Panc1 (cell line): ENCODE data around the gene ITGB2. TPM values are rescaled to one million over a fixed set of nuclear protein-coding genes. Genes with fewer than 3 reads are reported as not detected.

Experiments used
- ATAC-seq: fragments of 200-7000 bp; cut with Tn5 transposase; 2 replicates; pipeline ENCODE4 v1.9.1; 2020; ENCODE audit warnings: mild to moderate bottlenecking, moderate library complexity
- BruUV-seq: library from RNA; stranded (reverse); fragments of 400-500 nt; replicated peaks from 2 replicates; lab custom pipeline; 2021; lab: Mats Ljungman, UMichigan
- CTCF ChIA-PET: fragments of 300-600 bp; sonication (Branson Sonifier 250); formaldehyde crosslinking; loops from one replicate; lab custom pipeline; 2022; ENCODE audit warnings: antibody characterized with exemption; lab: Charles Lee
- POLR2A ChIA-PET: fragments of 300-600 bp; sonication (Branson Sonifier 250); formaldehyde crosslinking; loops from one replicate; lab custom pipeline; 2022; ENCODE audit warnings: antibody characterized with exemption; lab: Charles Lee
- DNase-seq: peaks from one replicate; pipeline ENCODE4 v3.0.0-alpha.2; 2010; ENCODE audit warnings: low read depth, low spot score
- H3K27ac ChIP-seq: 2 replicates; pipeline ENCODE4 v1.5.1; 2011; ENCODE audit warnings: mild to moderate bottlenecking, low read length, inconsistent platforms
- H3K27me3 ChIP-seq: fragments of 200-500 bp; sonication (Bioruptor generic); 2 replicates; pipeline ENCODE4 v1.6.0; 2014; ENCODE audit warnings: low read length, inconsistent platforms; ENCODE audit not compliant: control insufficient read depth, insufficient read depth
- H3K36me3 ChIP-seq: fragments of 200-500 bp; sonication (Bioruptor generic); 2 replicates; pipeline ENCODE4 v1.5.1; 2014; ENCODE audit warnings: inconsistent platforms, mild to moderate bottlenecking, low read length, moderate library complexity; ENCODE audit not compliant: control insufficient read depth, insufficient read depth
- H3K4me1 ChIP-seq: 2 replicates; pipeline ENCODE4 v1.5.1; 2011; ENCODE audit warnings: inconsistent platforms, mild to moderate bottlenecking, low read length, moderate library complexity; ENCODE audit not compliant: control insufficient read depth, insufficient read depth
- H3K4me3 ChIP-seq, 2 experiments: 2 replicates each; pipeline ENCODE4 v1.5.1; 2011 to 2012; ENCODE audit warnings: low read depth in 2 of 2, low read length in 2 of 2, mild to moderate bottlenecking in 2 of 2, inconsistent platforms in 1 of 2, moderate library complexity in 1 of 2
- H3K9me3 ChIP-seq: fragments of 200-500 bp; sonication (Bioruptor generic); 2 replicates; pipeline ENCODE4 v1.5.1; 2014; ENCODE audit warnings: low read depth, mild to moderate bottlenecking, inconsistent platforms, low read length, moderate library complexity; ENCODE audit not compliant: control insufficient read depth, insufficient read depth
- POLR2AphosphoS5 ChIP-seq: IDR thresholded peaks from 2 replicates; pipeline ENCODE4 v1.6.1; 2012; ENCODE audit warnings: mild to moderate bottlenecking, low read depth, low read length, moderate library complexity
- SIN3A ChIP-seq: IDR thresholded peaks from 2 replicates; pipeline ENCODE4 v1.6.1; 2012; ENCODE audit warnings: low read depth, mild to moderate bottlenecking, low read length, moderate library complexity, borderline replicate concordance; ENCODE audit not compliant: insufficient read depth
- TCF7L2 ChIP-seq: IDR thresholded peaks from 2 replicates; pipeline ENCODE4 v1.6.1; 2011; ENCODE audit warnings: mild to moderate bottlenecking, low read depth, low read length, inconsistent platforms
- in situ Hi-C: cut with HindIII; loops from 2 replicates; pipeline ENCODE4 v1.10.0; 2016; ENCODE audit warnings: low sequenced_read_pairs, low pct_unique_long_range_greater_than_20kb
- intact Hi-C: fragments of 100-400 bp; cut with micrococcal nuclease; formaldehyde crosslinking; loops from one replicate; pipeline ENCODE4 v1.10.0; 2022; ENCODE audit not compliant: unreplicated experiment
- total RNA-seq: library from RNA; stranded (reverse); gene quantifications from one replicate; pipeline ENCODE4 v1.2.1, GENCODE V29; 2021; ENCODE audit not compliant: unreplicated experiment
- TF ChIP-seq, protein P1 (sequence below): fragments of 450-650 bp; IDR thresholded peaks from 2 replicates; pipeline ENCODE4 v1.5.1; 2017; ENCODE audit warnings: mild to moderate bottlenecking
- TF ChIP-seq, protein P2 (sequence below), 2 experiments: IDR thresholded peaks; 2 replicates each; pipeline ENCODE4 v1.6.1; 2011 to 2012; ENCODE audit warnings: low read depth in 2 of 2, control low read depth in 1 of 2, low read length in 1 of 2, mild to moderate bottlenecking in 1 of 2, moderate library complexity in 1 of 2; ENCODE audit not compliant: insufficient read depth in 1 of 2

The ITGB2 gene
- total RNA-seq, 1 experiment from 2014 or later: 3.0 TPM

DNA sequence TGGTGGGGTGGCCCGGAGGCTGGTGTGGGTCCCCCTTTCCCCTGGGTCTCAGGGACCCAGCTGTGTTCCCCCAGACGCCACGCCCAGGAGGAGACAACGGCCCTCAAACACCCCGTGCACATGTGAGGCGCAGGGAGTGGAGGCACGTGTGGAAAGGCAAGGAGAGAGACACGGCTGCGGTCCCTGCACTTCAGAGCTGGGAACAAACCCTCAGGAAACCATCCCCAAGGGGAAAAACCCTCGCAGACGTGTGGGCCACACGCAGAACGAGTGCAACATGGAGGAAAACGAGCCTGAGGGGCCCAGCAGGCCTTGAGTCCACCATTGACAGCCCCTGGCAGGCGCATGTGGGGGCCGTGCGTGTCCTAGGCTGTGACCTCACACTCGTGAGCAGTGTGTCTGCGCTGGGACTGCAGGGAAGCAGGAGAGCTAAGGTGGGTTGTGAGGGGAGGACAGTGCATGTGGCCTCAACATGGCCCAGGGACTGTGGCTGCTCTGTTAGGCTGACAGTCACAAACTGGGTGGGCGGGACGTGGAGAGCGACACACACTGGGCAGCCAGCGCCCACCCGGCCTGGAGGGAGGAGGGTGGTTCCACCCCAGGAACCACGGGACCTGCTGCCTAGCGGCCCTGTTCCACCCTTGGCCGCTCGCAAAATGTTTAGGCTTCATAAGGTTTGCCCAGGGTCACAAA lies 20.0 kb downstream of the ITGB2 start:
- Histone ChIP-seq H3K4me3 (no peak overlapping the region), H3K27ac (no peak overlapping the region), H3K4me1 (no peaks in the 10 kb centered on the region), H3K36me3 (no peaks in the 10 kb centered on the region), H3K27me3 (no peaks in the 10 kb centered on the region), H3K9me3 (no peaks in the 10 kb centered on the region)
- DNase-seq (no peak), ATAC-seq (no peak)
- ChIA-PET POLR2A (no interaction called here), CTCF (interaction anchor here (0.6 kb wide), 1 partner anchor 8 kb away, joined by 7 read pairs; no protein-coding TSS in a partner anchor)
- intact Hi-C loops (no loop called here), in situ Hi-C loops (no loop called here)
- BruUV-seq: no TSS peak
- TF ChIP-seq TCF7L2 (no peak), POLR2AphosphoS5 (no peak), SIN3A (no peak)
- TF ChIP-seq, protein P1, sequence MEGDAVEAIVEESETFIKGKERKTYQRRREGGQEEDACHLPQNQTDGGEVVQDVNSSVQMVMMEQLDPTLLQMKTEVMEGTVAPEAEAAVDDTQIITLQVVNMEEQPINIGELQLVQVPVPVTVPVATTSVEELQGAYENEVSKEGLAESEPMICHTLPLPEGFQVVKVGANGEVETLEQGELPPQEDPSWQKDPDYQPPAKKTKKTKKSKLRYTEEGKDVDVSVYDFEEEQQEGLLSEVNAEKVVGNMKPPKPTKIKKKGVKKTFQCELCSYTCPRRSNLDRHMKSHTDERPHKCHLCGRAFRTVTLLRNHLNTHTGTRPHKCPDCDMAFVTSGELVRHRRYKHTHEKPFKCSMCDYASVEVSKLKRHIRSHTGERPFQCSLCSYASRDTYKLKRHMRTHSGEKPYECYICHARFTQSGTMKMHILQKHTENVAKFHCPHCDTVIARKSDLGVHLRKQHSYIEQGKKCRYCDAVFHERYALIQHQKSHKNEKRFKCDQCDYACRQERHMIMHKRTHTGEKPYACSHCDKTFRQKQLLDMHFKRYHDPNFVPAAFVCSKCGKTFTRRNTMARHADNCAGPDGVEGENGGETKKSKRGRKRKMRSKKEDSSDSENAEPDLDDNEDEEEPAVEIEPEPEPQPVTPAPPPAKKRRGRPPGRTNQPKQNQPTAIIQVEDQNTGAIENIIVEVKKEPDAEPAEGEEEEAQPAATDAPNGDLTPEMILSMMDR: no peak
- TF ChIP-seq, protein P2, sequence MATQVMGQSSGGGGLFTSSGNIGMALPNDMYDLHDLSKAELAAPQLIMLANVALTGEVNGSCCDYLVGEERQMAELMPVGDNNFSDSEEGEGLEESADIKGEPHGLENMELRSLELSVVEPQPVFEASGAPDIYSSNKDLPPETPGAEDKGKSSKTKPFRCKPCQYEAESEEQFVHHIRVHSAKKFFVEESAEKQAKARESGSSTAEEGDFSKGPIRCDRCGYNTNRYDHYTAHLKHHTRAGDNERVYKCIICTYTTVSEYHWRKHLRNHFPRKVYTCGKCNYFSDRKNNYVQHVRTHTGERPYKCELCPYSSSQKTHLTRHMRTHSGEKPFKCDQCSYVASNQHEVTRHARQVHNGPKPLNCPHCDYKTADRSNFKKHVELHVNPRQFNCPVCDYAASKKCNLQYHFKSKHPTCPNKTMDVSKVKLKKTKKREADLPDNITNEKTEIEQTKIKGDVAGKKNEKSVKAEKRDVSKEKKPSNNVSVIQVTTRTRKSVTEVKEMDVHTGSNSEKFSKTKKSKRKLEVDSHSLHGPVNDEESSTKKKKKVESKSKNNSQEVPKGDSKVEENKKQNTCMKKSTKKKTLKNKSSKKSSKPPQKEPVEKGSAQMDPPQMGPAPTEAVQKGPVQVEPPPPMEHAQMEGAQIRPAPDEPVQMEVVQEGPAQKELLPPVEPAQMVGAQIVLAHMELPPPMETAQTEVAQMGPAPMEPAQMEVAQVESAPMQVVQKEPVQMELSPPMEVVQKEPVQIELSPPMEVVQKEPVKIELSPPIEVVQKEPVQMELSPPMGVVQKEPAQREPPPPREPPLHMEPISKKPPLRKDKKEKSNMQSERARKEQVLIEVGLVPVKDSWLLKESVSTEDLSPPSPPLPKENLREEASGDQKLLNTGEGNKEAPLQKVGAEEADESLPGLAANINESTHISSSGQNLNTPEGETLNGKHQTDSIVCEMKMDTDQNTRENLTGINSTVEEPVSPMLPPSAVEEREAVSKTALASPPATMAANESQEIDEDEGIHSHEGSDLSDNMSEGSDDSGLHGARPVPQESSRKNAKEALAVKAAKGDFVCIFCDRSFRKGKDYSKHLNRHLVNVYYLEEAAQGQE (IDR thresholded peaks at IDR 0.05; ENCODE audit: insufficient read depth in 1 of 2, low read depth in 2 of 2, low read length in 1 of 2): no peak

DNA sequence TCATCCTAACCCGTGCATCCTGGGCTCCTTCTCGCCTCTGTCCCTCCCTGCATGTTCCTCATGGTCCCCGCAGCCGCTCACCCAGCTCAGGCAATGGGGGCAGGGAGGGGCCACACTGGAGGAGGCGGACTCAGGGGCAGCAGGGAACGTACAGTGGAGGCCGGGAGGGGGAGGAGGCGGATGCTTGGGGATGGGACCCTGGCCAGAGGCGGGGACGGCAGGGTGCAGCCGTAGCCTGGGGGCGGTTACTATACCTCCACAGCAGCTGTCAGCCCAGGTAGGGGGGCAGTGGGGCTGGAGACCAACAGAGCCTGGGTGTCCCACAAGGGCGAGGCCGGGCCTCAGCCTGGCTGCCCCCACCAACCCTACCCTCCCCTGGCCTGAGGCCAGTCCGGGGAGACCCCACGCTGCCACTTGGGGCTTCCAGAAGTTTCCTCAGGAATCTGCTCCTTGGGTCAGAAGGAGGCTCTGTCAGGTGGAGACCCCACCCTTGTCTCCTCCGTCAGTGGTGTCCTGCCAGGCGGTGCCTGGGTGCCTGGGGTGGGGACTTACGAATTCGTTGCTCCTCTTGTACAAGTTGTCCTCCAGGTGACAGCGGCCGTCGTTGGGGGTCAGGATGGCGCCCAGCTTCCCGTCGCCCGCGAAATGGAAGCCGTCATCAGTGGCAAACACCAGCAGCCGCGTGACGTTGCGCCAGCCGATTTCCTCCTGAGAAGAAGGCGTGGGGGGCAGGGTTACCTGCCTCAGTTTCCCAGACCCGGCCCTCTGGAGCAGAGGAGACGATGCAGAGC lies 20.7 kb downstream of the ITGB2 start:
- ChIA-PET CTCF (interaction anchor here (0.6 kb wide), 1 partner anchor 8 kb away, joined by 7 read pairs; no protein-coding TSS in a partner anchor), POLR2A (no interaction called here)
- H3K36me3 ChIP-seq: no peaks in the 10 kb centered on the region
- DNase-seq: no peak
- intact Hi-C loops (no loop called here), in situ Hi-C loops (no loop called here)
- TF ChIP-seq, protein P2 (IDR thresholded peaks at IDR 0.05; ENCODE audit: insufficient read depth in 1 of 2, low read depth in 2 of 2, low read length in 1 of 2): no peak
- TF ChIP-seq SIN3A (no peak), TCF7L2 (no peak), POLR2AphosphoS5 (no peak)
- TF ChIP-seq, protein P1: no peak
- H3K4me1 ChIP-seq: no peaks in the 10 kb centered on the region
- BruUV-seq: no TSS peak
- no peak for ATAC-seq
- H3K4me3 ChIP-seq: no peak overlapping the region
- no peaks in the 10 kb centered on the region for H3K27me3 ChIP-seq
- H3K9me3 ChIP-seq: no peaks in the 10 kb centered on the region
- H3K27ac ChIP-seq: no peak overlapping the region
